Gastrocnemius medialis (tissue), 4 donors: ENCODE data around the gene ZNF511.

Experiments
- CTCF ChIP-seq, 5 experiments: fragments of 450-650 bp in 3 of 5; fragments of 200-600 bp in 2 of 5; sonication (generic) in 2 of 5; IDR thresholded peaks in 4 of 5; conservative IDR thresholded peaks in 1 of 5; 1 replicate in 4 of 5; 2 replicates in 1 of 5; pipeline ENCODE4 v1.5.1; 2016 to 2019; ENCODE audit warnings: antibody characterized with exemption in 5 of 5, mild to moderate bottlenecking in 3 of 5, moderate library complexity in 3 of 5
- POLR2A ChIP-seq, 2 donors: fragments of 450-650 bp; IDR thresholded peaks; one replicate each; pipeline ENCODE4 v1.6.1; 2017; ENCODE audit warnings: antibody characterized with exemption in 2 of 2, mild to moderate bottlenecking in 2 of 2, moderate library complexity in 2 of 2

- TF ChIP-seq CTCF (IDR thresholded peaks at IDR 0.05 in 4 of 5, conservative IDR thresholded peaks at IDR 0.05 in 1 of 5): no peak
- TF ChIP-seq POLR2A (IDR thresholded peaks at IDR 0.05): no peak
Observed at GRCh38 chr10:133313192-133313591, 4.5 kb downstream of the ZNF511 start.
